Fibroblast of the conjunctiva (primary cell): ENCODE measurements around the gene NRXN2.

Experiments used
- DNase-seq: peaks from one replicate; pipeline ENCODE4 v3.0.0-alpha.2; 2010; ENCODE audit warnings: low read depth

Gene NRXN2

GRCh38 chr11:64649291-64649697, 73.7 kb downstream of the NRXN2 start:
- no peak for DNase-seq

DNA sequence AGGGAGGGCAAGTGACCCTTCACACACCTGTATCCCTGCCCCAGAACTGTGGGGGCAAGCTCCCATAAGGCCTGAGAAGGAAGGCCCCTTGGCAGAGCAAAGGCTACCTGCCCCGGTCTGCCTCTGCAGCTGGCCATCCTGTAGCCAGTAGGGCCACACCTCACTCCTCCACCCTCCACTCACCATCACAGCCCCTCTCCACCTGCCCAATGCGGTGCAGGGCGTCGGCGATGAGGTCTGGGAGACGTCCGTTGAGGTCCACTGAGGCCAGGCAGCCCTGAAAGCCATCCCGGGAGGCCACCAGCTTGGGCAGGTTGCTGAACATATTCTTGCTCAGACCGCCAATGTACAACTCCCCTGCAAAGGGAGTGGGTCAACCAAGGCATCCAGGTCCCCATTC, 74.4 kb downstream of the NRXN2 start:
- DNase-seq, result no peak

DNA sequence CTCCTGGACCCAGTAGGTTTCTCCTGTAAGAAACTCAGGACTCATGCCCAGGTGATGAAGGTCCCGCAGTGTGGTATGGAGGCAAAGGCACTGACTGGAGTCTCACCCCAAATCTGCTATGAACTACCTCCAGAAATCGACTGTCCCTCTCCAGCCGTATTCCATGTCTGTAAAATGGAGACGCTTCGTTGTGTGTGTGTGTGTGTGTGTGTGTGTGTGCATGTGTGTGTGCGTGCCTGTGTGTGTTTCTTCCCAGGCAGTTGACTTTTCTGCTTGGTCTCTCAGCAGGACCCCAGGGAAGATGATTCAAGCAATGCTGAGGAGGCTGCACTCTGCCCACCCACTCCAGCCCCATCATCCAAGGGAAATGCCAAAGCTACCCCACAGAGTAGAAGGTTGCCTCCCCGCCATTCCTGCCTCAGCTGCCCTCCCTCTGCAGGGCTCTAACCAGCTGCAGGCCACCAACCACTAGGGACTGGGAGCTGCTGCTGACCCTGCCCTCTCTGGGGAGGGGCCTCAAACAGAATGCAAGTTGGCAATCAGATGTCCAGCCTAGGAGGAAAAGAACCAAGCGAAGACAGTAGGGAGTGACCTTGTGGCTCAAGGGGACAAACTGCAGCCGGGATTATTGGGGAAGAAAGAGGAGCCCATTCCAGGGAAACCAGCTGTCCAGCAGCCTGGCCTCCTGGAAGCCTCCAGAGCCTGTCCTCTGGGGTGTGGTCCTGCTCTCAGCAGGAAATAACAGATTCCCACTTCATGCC, 75.8 kb downstream of the NRXN2 start:
- no peak for DNase-seq

DNA sequence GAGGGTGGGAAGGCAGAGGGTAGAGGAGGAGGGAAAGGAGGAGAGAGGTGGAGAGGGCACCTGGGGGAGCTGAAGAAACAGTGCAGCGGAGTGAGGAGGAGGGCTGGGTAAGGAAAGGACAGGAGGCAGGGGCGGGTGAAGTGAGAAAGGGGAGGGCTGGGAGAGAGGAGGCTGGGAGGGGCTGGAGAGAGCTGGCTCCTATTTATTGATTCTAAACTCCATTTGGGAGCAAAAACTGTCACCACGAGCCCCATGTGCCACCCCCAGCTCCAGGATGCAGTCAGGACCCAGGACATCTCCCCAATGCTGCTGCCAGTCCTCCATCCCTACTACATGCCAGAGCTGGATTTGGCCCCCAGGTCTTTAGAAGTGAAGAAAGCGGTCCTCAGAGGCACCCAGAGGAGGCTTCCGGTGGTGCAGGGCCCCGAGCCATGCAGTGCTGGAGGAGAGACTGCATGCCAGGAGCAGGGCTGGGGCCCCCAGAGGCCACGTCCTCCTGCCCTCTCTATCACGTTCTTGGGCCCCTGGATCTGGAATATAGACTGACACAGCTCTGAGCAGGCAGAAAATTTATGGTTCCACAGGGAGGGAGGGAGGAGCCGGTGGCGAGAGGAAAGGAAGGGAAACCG, 78.2 kb downstream of the NRXN2 start:
- DNase-seq, result no peak

DNA sequence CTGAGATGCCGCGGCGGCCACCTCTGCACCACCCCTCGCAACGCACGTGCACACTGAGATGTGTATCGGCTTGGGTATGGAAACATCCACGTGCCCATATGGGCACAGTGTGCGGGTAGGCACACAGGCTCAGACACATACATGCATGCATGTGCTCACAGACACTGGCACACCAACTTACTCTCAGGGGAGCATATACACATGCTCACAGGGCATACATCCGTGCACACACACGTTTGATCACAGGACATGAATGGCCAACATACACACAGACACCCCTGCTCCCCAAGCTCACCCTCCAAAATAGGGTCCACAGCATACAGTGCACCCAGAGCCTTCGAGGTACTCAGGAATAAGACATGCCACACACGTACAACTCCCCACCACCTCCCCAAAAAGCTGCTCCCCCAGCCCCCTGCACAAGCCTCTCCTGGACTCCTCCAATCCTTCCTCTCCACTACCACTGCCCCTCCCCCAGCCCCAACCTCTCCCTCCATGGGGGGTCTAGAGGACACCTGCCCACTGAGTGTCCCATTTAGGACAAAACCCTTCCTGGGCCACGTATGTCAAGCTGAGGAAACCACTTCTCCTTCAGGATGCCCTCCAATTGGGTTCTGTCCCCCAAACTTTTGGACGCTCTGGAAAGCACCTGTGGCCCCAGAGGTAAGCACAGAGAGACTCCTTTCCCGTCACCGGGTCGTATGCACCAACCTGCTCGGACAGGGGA, 78.9 kb downstream of the NRXN2 start:
- no peak for DNase-seq

DNA sequence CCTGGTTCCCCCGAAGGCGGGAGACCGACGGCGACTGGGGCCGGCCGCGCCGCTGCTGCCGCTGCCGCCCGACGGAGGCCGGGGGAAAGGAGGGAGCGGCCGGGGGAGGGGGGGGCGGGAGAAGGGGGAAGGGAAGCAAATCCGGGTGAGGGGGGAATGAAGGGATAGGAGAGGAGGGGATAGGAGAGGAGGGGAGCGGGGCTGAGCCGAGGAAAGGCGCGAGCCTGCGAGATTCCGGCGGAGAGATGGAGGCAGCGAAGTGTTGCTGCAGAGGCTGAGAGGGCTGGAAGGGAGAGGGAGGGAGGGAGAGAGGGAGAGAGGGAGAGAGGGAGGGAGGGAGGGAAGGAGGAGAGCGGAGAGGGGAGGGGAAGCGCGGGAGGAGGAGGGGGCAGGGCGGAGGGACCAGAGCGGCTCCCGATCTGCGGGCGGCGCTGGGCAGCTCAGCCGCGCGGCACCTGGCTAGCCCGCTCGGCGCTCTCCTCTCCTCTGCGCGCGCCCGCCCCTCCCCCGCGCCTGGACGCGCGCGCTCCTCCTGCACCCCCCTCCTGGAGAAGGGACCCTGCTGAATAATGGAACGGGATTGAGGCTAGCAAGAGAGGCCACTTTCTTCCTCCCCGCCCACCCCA, 79.6 kb downstream of the NRXN2 start:
- no peak for DNase-seq

GRCh38 chr11:64642871-64643255, 80.1 kb downstream of the NRXN2 start:
- DNase-seq, result no peak

DNA sequence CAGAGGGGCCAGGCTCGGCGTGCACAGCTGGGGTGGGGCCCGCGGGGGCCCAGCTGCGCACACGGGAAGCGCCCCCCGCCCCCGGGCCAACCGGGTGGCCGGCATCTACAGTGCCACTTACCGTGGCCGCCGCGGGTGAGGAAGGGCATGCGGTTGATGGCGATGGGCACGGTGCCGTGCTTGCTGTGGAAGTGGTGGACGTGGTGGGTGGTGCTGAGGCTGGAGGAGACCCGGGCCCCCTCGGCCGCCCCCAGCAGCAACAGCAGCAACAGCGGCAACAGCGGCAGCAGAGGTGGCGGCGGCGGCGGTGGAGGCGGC, 80.6 kb downstream of the NRXN2 start:
- no peak for DNase-seq

DNA sequence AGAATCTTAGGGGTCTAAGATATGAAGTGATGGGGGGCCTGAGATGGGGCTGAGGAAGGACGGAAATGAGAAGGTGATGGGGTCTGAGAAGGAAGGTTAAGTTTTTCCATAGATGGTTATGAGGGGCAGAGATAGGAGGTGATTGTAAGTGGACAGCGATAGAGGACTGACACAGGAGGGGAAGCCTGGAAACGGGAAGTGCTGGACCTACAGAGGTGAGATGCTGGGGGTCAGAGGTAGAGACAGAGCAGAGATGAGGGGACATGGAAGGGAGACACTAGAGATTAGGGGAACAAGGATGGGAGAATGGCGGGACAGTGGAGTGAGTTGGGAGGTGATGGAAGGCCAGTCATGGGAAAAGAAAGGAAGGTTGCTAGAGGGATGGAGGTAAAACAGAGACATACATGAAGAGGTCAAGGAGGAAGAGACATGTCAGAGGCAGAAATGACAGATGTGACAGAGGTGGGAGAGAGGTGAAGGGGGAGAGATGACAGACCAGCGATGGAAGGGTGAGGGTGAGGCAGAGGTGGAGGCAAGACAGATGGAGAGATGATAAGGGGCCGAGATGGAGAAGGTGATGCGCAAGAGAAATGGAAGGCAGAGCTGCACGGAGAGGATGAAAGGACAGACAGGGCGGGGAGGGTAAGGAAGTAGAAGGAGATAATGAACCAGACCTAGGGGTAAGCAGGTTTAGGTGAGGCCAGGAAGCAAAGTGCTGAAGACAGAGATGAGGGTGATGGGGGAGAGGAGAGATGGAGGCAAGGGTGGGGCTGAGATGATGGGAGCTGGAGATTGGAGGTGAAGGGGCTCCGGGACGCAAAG, 81.2 kb downstream of the NRXN2 start:
- DNase-seq, result no peak

GRCh38 chr11:64639885-64640284, 83.1 kb downstream of the NRXN2 start:
- no peak for DNase-seq

GRCh38 chr11:64638829-64639228, 84.2 kb downstream of the NRXN2 start:
- DNase-seq, result no peak

GRCh38 chr11:64638018-64638665, 84.9 kb downstream of the NRXN2 start:
- DNase-seq, result no peak

DNA sequence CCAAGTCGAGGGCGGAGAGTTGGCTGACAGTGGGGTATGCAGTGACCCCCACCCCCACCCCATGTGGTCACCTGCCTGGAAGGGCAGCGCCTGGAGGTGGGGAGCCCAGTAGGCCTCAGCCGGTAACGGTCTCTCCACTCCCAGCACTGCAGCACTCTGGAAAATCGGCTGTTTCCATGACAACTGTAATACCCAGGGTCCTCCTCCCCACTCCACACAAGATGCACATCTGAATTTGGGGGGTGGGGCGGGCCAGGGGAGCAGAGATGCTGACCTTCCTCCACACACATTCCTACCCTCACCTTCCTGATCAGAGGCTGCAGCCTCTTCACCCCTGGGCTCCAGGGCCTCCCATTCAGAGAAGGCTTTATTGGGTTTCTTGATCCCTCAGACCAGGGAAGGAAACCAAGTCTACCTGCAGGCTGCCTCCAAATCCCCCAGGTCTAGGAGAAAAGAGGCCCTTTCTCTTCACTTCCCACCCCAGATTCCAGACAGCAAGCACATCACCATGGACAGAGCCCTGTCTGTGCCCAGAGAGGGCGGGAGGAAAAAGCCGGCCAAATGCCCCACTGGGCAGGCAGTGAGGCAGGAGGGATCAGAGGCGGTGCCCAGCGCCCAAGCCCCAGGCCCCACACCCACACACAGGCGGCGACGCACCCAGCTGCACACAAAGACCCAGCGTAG, 85.5 kb downstream of the NRXN2 start:
- DNase-seq, result no peak

GRCh38 chr11:64633555-64634159, 89.3 kb downstream of the NRXN2 start:
- DNase-seq, result no peak

DNA sequence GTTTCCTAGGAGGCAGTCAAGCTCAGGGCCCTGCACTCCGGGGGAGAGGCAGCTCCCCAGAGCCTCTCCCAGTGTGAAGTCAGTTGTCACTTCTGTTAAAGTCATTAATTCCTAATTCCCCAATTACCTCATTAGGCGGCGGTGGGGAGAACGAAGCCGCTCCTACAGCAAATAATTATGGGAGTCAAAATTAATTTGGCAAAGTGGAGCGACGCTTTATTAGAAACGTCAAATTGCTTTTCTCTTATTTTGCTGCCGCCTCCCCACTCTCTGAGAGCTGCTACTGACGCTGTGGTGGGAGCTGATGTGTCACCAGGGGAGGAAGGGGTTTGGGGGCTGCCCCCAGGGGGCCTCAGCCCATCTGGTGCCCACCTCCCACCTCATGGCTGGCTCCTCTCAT, 90.3 kb downstream of the NRXN2 start:
- no peak for DNase-seq

- no peak for DNase-seq
Measured at GRCh38 chr11:64632237-64632636, 90.8 kb downstream of the NRXN2 start.

GRCh38 chr11:64631675-64632074, 91.3 kb downstream of the NRXN2 start:
- no peak for DNase-seq

GRCh38 chr11:64629796-64630562, 93.0 kb downstream of the NRXN2 start:
- DNase-seq, result no peak

GRCh38 chr11:64629103-64629502, 93.9 kb downstream of the NRXN2 start:
- DNase-seq, result no peak

GRCh38 chr11:64628596-64628995, 94.4 kb downstream of the NRXN2 start:
- no peak for DNase-seq
